PC-9 (cell line): ENCODE data around the gene TEKTIP1. TPM values are rescaled to one million over a fixed set of nuclear protein-coding genes. Genes with fewer than 3 reads are reported as not detected.

Experiments used
- BruUV-seq: library from RNA; stranded (reverse); fragments of 400-500 nt; replicated peaks from 2 replicates; lab custom pipeline; 2021; lab: Mats Ljungman, UMichigan
- CTCF ChIA-PET: fragments of 300-600 bp; sonication (Branson Sonifier 250); formaldehyde crosslinking; loops from one replicate; lab custom pipeline; 2022; ENCODE audit warnings: antibody characterized with exemption; lab: Charles Lee
- POLR2A ChIA-PET: fragments of 300-600 bp; sonication (Branson Sonifier 250); formaldehyde crosslinking; loops from one replicate; lab custom pipeline; 2022; ENCODE audit warnings: antibody characterized with exemption; ENCODE audit not compliant: unreplicated experiment; lab: Charles Lee
- DNase-seq, 2 experiments: peaks; one replicate each; pipeline versions ENCODE4 v3.0.0 to v3.0.0-alpha.2; 2015 to 2022; ENCODE audit warnings: mixed read lengths in 1 of 2
- H2AFZ ChIP-seq: fragments of 200-600 bp; sonication (generic); 2 replicates; pipeline ENCODE4 v1.8.1; 2017; ENCODE audit warnings: antibody characterized with exemption
- H3F3A ChIP-seq: fragments of 200-600 bp; sonication (generic); 2 replicates; pipeline ENCODE4 v1.8.1; 2017; ENCODE audit warnings: antibody characterized with exemption, mild to moderate bottlenecking, low read depth; ENCODE audit not compliant: insufficient read depth
- H3K27ac ChIP-seq: fragments of 200-600 bp; sonication (generic); 2 replicates; pipeline ENCODE4 v1.6.1; 2016; ENCODE audit warnings: mixed run types
- H3K27me3 ChIP-seq: fragments of 200-600 bp; sonication (generic); 2 replicates; pipeline ENCODE4 v1.6.1; 2016; ENCODE audit warnings: low read depth, mixed run types; ENCODE audit not compliant: insufficient read depth
- H3K36me3 ChIP-seq: fragments of 200-600 bp; sonication (generic); 2 replicates; pipeline ENCODE4 v1.6.1; 2016; ENCODE audit warnings: low read depth, mixed run types
- H3K4me1 ChIP-seq: fragments of 200-600 bp; sonication (generic); replicated peaks from 2 replicates; pipeline ENCODE4 v1.6.1; 2016; ENCODE audit warnings: mixed run types; ENCODE audit not compliant: insufficient read depth
- H3K4me2 ChIP-seq: fragments of 200-600 bp; sonication (generic); 2 replicates; pipeline ENCODE4 v1.6.1; 2017; ENCODE audit warnings: mixed run types
- H3K4me3 ChIP-seq: fragments of 200-600 bp; sonication (generic); 2 replicates; pipeline ENCODE4 v1.6.1; 2016; ENCODE audit warnings: mixed run types
- H3K79me2 ChIP-seq: fragments of 200-600 bp; sonication (generic); 2 replicates; pipeline ENCODE4 v1.6.1; 2017; ENCODE audit warnings: low read depth, mixed run types
- H3K9me2 ChIP-seq: fragments of 200-600 bp; sonication (generic); 2 replicates; pipeline ENCODE4 v1.8.1; 2017; ENCODE audit warnings: mild to moderate bottlenecking; ENCODE audit not compliant: insufficient read depth
- H3K9me3 ChIP-seq: fragments of 200-600 bp; sonication (generic); 2 replicates; pipeline ENCODE4 v1.8.1; 2016; ENCODE audit warnings: low read depth; ENCODE audit not compliant: insufficient read depth
- H4K20me1 ChIP-seq: fragments of 200-600 bp; sonication (generic); 2 replicates; pipeline ENCODE4 v1.8.1; 2017; ENCODE audit not compliant: insufficient read depth
- EZH2 ChIP-seq: fragments of 200-600 bp; sonication (generic); IDR thresholded peaks from 2 replicates; pipeline ENCODE4 v1.8.0; 2017; ENCODE audit warnings: antibody characterized with exemption, low read depth
- intact Hi-C: fragments of 100-400 bp; cut with micrococcal nuclease; formaldehyde crosslinking; loops from one replicate; pipeline ENCODE4 v1.10.0; 2022; ENCODE audit not compliant: unreplicated experiment
- total RNA-seq: library from RNA; stranded (reverse); gene quantifications from 2 replicates; pipeline ENCODE4 v1.2.3, GENCODE V29; 2021
- TF ChIP-seq, protein P1 (sequence below): fragments of 200-600 bp; sonication (generic); conservative IDR thresholded peaks from 2 replicates; pipeline ENCODE4 v1.6.1; 2017; ENCODE audit warnings: mixed run types, antibody characterized with exemption, mild to moderate bottlenecking, moderate library complexity

The TEKTIP1 gene
- total RNA-seq, 1 experiment from 2014 or later, result 4.9 TPM

- H3K4me1 ChIP-seq, result no peaks in the 10 kb centered on the region
- ChIA-PET CTCF (no interaction called here), POLR2A (no interaction called here)
- H3K79me2 ChIP-seq, result peaks cover 1% of the 10 kb centered on the region; the same call in 1 of the 2 replicates
- no peaks in the 10 kb centered on the region; the same call in 1 of the 2 replicates for H3F3A ChIP-seq
- H3K27me3 ChIP-seq, result no peaks in the 10 kb centered on the region
- TF ChIP-seq EZH2, result no peak
- TF ChIP-seq, protein P1, sequence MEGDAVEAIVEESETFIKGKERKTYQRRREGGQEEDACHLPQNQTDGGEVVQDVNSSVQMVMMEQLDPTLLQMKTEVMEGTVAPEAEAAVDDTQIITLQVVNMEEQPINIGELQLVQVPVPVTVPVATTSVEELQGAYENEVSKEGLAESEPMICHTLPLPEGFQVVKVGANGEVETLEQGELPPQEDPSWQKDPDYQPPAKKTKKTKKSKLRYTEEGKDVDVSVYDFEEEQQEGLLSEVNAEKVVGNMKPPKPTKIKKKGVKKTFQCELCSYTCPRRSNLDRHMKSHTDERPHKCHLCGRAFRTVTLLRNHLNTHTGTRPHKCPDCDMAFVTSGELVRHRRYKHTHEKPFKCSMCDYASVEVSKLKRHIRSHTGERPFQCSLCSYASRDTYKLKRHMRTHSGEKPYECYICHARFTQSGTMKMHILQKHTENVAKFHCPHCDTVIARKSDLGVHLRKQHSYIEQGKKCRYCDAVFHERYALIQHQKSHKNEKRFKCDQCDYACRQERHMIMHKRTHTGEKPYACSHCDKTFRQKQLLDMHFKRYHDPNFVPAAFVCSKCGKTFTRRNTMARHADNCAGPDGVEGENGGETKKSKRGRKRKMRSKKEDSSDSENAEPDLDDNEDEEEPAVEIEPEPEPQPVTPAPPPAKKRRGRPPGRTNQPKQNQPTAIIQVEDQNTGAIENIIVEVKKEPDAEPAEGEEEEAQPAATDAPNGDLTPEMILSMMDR, result no peak
- DNase-seq, result no peak
- no peak overlapping the region for H2AFZ ChIP-seq
- H3K9me2 ChIP-seq, result no peaks in the 10 kb centered on the region
- no TSS peak for BruUV-seq
- no peak overlapping the region for H3K4me2 ChIP-seq
- H3K4me3 ChIP-seq, result no peak overlapping the region
- intact Hi-C loops, result no loop called here
- H3K36me3 ChIP-seq, result no peaks in the 10 kb centered on the region
- H3K27ac ChIP-seq, result no peak overlapping the region
- no peaks in the 10 kb centered on the region for H4K20me1 ChIP-seq
- H3K9me3 ChIP-seq, result no peaks in the 10 kb centered on the region
These were observed 46.1 kb upstream of the TEKTIP1 start for GRCh38 chr19:3492919-3493318.

DNA sequence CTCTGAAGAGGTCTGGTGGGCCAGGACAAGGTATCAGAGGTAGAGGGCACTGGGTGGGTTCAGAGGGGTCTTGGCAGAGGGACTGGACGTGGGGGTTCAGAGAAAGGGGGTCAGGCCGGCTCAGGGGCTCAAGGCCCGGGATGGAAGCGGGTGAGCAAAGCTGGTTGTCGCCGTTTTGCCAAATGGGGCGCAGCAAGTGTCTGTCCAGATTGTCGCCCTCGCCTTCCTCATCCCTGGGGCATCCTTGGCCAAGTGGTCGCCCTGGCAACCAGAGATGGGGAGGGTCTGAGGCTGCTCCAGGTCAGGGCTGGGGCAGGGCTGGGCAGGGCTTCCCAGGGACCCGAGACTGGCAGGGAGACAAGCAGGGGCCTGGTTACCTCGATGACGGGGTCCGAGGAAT lies 45.3 kb upstream of the TEKTIP1 start:
- no peak for TF ChIP-seq EZH2
- TF ChIP-seq, protein P1, result no peak
- ChIA-PET CTCF (no interaction called here), POLR2A (no interaction called here)
- intact Hi-C loops, result no loop called here
- Histone ChIP-seq H3F3A (no peaks in the 10 kb centered on the region; the same call in 1 of the 2 replicates), H2AFZ (no peak overlapping the region), H3K4me1 (no peaks in the 10 kb centered on the region), H3K4me3 (no peak overlapping the region), H3K27me3 (no peaks in the 10 kb centered on the region), H3K36me3 (no peaks in the 10 kb centered on the region), H3K9me3 (no peaks in the 10 kb centered on the region), H3K9me2 (no peaks in the 10 kb centered on the region), H3K27ac (no peak overlapping the region), H3K79me2 (peaks cover 6% of the 10 kb centered on the region), H4K20me1 (no peaks in the 10 kb centered on the region), H3K4me2 (no peak overlapping the region)
- DNase-seq, result no peak
- no TSS peak for BruUV-seq

DNA sequence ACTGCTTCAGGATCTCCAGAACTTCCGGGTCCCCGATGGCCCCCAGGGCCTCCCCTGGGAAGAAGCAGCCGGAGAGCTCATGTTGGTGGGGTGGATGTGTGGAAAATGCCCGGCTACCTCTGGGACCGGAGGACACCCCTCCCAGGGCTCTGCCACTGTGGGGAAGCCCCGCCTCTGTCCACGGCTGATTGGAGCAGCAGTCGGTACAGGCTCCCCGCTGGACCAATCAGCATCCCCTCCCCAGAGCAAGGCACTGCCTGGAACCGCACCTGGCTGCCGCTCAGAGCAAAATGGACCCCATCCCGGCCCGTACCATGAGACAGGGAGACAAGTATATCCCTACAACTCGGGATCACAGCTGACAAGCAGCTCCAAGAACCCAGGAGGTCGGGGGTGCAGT lies 44.9 kb upstream of the TEKTIP1 start:
- DNase-seq, result no peak
- Histone ChIP-seq H3K9me2 (no peaks in the 10 kb centered on the region), H3K4me1 (no peaks in the 10 kb centered on the region), H3K4me2 (no peak overlapping the region), H3K9me3 (no peaks in the 10 kb centered on the region), H3K36me3 (no peaks in the 10 kb centered on the region), H3F3A (no peaks in the 10 kb centered on the region; the same call in 1 of the 2 replicates), H3K27ac (no peak overlapping the region), H3K27me3 (no peaks in the 10 kb centered on the region), H4K20me1 (no peaks in the 10 kb centered on the region), H2AFZ (no peak overlapping the region), H3K4me3 (no peak overlapping the region), H3K79me2 (peaks cover 10% of the 10 kb centered on the region)
- intact Hi-C loops, result no loop called here
- TF ChIP-seq, protein P1, result no peak
- TF ChIP-seq EZH2, result no peak
- POLR2A ChIA-PET, result no interaction called here
- BruUV-seq, result no TSS peak
- CTCF ChIA-PET, result no interaction called here
